MM.1S (cell line): Measurements from ENCODE around the gene CEP104.

Experiments
- EZH2 ChIP-seq: fragments of 300-600 bp; sonication (generic); optimal IDR thresholded peaks from 2 replicates; pipeline ENCODE3; 2017; ENCODE audit warnings: low read depth, mild to moderate bottlenecking, antibody characterized with exemption, low read length, mixed read lengths
- TF ChIP-seq, protein P1 (sequence below): fragments of 300-600 bp; sonication (generic); IDR thresholded peaks from 2 replicates; pipeline ENCODE4 v1.5.1; 2016; ENCODE audit warnings: antibody characterized with exemption, low read length, mixed read lengths

DNA sequence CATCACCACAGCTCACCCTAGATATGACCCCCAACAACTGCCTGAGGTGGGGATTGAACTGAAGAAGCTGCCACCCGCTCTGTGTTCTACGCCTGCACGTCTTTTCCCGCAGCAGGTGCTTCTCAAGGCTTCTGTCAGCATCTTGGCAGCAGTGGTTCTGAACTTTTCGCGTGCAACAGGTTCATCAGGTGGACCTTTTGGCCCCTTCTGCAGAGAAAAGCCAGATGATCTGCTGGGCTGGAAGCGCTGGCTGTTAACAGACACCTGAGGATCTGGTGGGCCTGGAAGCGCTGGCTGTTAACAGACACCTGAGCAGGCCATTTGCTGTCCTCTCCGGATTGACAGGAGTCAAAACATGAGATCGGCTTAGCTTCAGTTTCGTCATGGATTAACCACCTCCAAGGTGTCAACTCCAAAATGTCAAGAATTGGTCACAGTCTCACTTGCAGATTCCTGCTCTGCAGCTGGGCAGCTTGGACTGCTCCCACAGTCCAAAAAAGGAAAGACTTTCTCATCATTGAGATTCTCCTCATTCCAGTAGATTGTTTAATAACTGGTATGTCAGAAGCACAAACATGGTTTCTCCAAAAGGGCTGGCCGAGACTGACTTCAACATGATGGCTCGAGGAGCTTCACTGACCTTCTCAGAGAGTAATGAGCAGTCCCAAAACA lies 38.4 kb upstream of the CEP104 start:
- TF ChIP-seq, protein P1, sequence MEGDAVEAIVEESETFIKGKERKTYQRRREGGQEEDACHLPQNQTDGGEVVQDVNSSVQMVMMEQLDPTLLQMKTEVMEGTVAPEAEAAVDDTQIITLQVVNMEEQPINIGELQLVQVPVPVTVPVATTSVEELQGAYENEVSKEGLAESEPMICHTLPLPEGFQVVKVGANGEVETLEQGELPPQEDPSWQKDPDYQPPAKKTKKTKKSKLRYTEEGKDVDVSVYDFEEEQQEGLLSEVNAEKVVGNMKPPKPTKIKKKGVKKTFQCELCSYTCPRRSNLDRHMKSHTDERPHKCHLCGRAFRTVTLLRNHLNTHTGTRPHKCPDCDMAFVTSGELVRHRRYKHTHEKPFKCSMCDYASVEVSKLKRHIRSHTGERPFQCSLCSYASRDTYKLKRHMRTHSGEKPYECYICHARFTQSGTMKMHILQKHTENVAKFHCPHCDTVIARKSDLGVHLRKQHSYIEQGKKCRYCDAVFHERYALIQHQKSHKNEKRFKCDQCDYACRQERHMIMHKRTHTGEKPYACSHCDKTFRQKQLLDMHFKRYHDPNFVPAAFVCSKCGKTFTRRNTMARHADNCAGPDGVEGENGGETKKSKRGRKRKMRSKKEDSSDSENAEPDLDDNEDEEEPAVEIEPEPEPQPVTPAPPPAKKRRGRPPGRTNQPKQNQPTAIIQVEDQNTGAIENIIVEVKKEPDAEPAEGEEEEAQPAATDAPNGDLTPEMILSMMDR = no peak
- no peak for TF ChIP-seq EZH2
